CD8-positive, alpha-beta memory T cell (primary cell): ENCODE data around the gene ATP4A. TPM values are rescaled to one million over a fixed set of nuclear protein-coding genes. Genes with fewer than 3 reads are reported as not detected.

Source experiments
- CTCF ChIA-PET: fragments of 350-600 bp; sonication (Branson Sonifier 250); formaldehyde crosslinking; loops from one replicate; lab custom pipeline; 2021; ENCODE audit warnings: antibody characterized with exemption; lab: Charles Lee
- POLR2A ChIA-PET: fragments of 350-600 bp; sonication (Branson Sonifier 250); formaldehyde crosslinking; loops from one replicate; lab custom pipeline; 2021; ENCODE audit warnings: antibody characterized with exemption; lab: Charles Lee
- DNase-seq, 5 donors: peaks; one replicate each; pipeline versions ENCODE4 v3.0.0 to v3.0.0-alpha.2; 2020 to 2022; ENCODE audit warnings: mixed read lengths in 1 of 5
- H3K27ac ChIP-seq: one replicate; pipeline ENCODE4 v1.7.0; 2013; ENCODE audit warnings: low read depth, mild to moderate bottlenecking, low read length, moderate library complexity
- H3K27me3 ChIP-seq: 2 replicates; pipeline ENCODE4 v1.7.0; 2013; ENCODE audit warnings: low read length, mild to moderate bottlenecking; ENCODE audit not compliant: insufficient read depth, poor library complexity, severe bottlenecking
- H3K36me3 ChIP-seq: 2 replicates; pipeline ENCODE4 v1.7.0; 2013; ENCODE audit warnings: mild to moderate bottlenecking, low read length, moderate library complexity; ENCODE audit not compliant: insufficient read depth
- H3K4me1 ChIP-seq: 2 replicates; pipeline ENCODE4 v1.7.0; 2013; ENCODE audit warnings: mild to moderate bottlenecking, low read length, moderate library complexity; ENCODE audit not compliant: insufficient read depth
- H3K4me3 ChIP-seq: 2 replicates; pipeline ENCODE4 v1.7.0; 2013; ENCODE audit warnings: mild to moderate bottlenecking, low read length
- H3K9me3 ChIP-seq: 2 replicates; pipeline ENCODE4 v1.7.0; 2013; ENCODE audit warnings: mild to moderate bottlenecking, low read length
- H3K27ac Mint-ChIP-seq, 8 donors: one replicate each; pipeline ENCODE4 v1.8.0; 2020 to 2021; ENCODE audit warnings: mixed read lengths in 8 of 8, mild to moderate bottlenecking in 6 of 8, inconsistent platforms in 3 of 8, moderate library complexity in 3 of 8
- H3K27me3 Mint-ChIP-seq, 2 donors: one replicate each; pipeline ENCODE4 v1.8.0; 2020 to 2021; ENCODE audit warnings: mixed read lengths in 2 of 2, mild to moderate bottlenecking in 1 of 2, moderate library complexity in 1 of 2
- H3K36me3 Mint-ChIP-seq, 3 donors: one replicate each; pipeline ENCODE4 v1.8.0; 2020 to 2021; ENCODE audit warnings: mixed read lengths in 3 of 3, inconsistent platforms in 1 of 3, mild to moderate bottlenecking in 1 of 3
- H3K4me1 Mint-ChIP-seq, 3 donors: one replicate each; pipeline ENCODE4 v1.8.0; 2020 to 2021; ENCODE audit warnings: mixed read lengths in 3 of 3, inconsistent platforms in 1 of 3, mild to moderate bottlenecking in 1 of 3
- H3K4me3 Mint-ChIP-seq, 7 donors: one replicate each; pipeline ENCODE4 v1.8.0; 2020 to 2021; ENCODE audit warnings: mixed read lengths in 7 of 7, mild to moderate bottlenecking in 6 of 7, moderate library complexity in 4 of 7, inconsistent platforms in 2 of 7
- H3K9me3 Mint-ChIP-seq, 5 donors: one replicate each; pipeline ENCODE4 v1.8.0; 2020 to 2022; ENCODE audit warnings: mixed read lengths in 5 of 5, mild to moderate bottlenecking in 3 of 5, moderate library complexity in 2 of 5, inconsistent platforms in 1 of 5
- polyA plus RNA-seq: library from polyadenylated mRNA; unstranded; fragments of 300-500 nt; fragmentation: Illumina TruSeq; gene quantifications from one replicate; pipeline ENCODE4 v1.2.3, GENCODE V29; 2021
- total RNA-seq, 2 experiments: library from RNA; stranded (reverse); gene quantifications; one replicate each; pipeline ENCODE4 v1.2.3, GENCODE V29; 2021

ATP4A gene
- total and polyA plus RNA-seq, 3 experiments from 2014 or later, result not detected

DNA sequence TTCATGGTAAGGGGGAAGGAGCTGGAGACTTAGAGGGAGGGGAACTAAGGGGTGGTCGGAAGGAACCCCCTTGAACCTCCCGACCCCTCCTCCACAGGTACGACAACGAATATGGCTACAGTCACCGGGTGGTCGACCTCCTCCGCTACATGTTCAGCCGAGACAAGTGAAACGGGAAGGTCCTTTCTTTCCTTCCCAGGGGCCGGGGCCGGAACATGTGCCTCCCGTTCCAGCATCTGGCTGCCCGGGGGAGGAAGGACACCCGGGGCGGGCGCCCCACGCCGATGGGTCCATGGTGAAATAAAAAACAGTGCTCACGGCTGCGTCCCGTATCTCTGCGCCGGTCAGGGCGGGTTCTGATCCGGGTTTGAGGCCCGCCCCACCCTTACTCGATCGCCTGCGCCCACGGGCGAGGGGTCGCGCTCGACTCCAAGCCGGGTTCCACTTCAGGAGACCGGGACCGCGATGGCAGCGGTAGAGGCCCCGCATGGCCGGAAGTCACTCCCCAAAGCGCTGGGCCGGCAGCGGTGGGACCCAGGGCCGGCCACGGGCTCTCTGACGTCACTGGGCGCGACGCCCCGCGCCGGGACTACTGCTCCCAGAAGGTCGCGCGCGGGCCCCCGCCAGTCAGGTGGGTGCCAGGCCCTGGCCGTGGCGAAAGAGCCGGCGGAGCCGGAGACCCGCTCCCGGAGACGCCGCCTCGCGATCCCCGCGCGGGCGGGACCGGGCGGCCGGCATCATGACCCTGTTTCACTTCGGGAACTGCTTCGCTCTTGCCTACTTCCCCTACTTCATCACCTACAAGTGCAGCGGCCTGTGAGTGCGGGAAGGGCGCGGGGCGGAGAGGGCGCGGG lies 18.2 kb downstream of the ATP4A start, which contains the start of gene TMEM147:
TMEM147 (plus strand) TSS at position 626 of the 854 bp plus-strand sequence; CDS start at position 740, 114 bp downstream.
- ChIA-PET POLR2A (interaction anchor here (0.5 kb wide), 1 partner anchor 162 kb away, joined by 3 read pairs; no protein-coding TSS in a partner anchor), CTCF (no interaction called here)
- H3K27me3 ChIP-seq, result no peaks in the 10 kb centered on the region
- peak within 1 kb of the TSS; percentile 84 to 97 (median 94) for H3K27ac Mint-ChIP-seq
- no peaks in the 10 kb centered on the region for H3K36me3 ChIP-seq
- H3K9me3 ChIP-seq, result no peaks in the 10 kb centered on the region
- peak; percentile 66 to 82 (median 70) for DNase-seq
- peak within 1 kb of the TSS; percentile 76 for H3K4me3 ChIP-seq
- H3K4me1 Mint-ChIP-seq, result peaks cover 23 to 41% (median 23%) of the 10 kb centered on the region in 3 donors
- H3K4me3 Mint-ChIP-seq, result peak within 1 kb of the TSS; percentile 87 to 94 (median 89)
- H3K4me1 ChIP-seq, result peaks cover 19% of the 10 kb centered on the region
- H3K27ac ChIP-seq, result peak within 1 kb of the TSS; percentile 75
- H3K9me3 Mint-ChIP-seq, result no peaks in the 10 kb centered on the region
- H3K36me3 Mint-ChIP-seq, result peaks cover 1 to 16% (median 3%) of the 10 kb centered on the region in 3 donors
- no peaks in the 10 kb centered on the region for H3K27me3 Mint-ChIP-seq

DNA sequence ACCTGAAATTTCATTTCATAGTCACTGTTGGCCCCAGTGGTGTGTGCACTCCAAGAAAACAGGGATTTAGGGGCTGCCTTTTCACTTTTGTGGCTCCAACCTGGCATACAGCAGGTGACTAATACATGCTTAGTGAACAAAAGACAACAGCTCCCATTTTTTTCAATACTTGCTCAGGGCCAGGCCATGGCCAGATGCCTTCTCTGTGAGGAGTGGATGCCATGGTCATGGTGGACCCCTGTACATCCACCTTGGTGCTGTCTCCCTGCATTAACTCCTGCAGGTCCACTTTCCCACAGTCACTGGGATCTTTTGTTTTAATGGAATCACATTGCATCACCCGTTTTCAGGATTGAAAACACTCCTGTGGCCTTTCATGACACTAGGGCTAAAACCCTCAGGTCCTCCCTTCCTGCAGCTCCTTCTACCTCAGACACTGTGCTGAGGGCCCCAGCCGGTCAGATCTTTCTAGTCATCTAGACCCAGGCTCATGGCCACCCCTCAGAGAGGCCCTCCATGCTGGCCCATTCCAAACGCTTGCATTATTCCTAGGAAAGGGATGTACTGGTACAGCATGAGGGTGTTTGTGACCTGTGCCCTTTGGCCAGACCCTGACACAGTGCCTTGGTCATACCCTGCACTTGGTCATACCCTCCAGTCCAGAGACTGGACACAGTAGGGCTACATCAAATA lies 19.2 kb downstream of the ATP4A start:
- POLR2A ChIA-PET, result interaction anchor here (0.5 kb wide), 1 partner anchor 163 kb away, joined by 3 read pairs; no protein-coding TSS in a partner anchor
- no peak for DNase-seq
- H3K4me3 Mint-ChIP-seq, result peak overlapping the region; percentile 87 to 94 (median 89)
- peak overlapping the region; percentile 75 for H3K27ac ChIP-seq
- H3K36me3 Mint-ChIP-seq, result peaks cover 1 to 15% (median 3%) of the 10 kb centered on the region in 3 donors
- no peaks in the 10 kb centered on the region for H3K36me3 ChIP-seq
- CTCF ChIA-PET, result no interaction called here
- H3K27me3 ChIP-seq, result no peaks in the 10 kb centered on the region
- H3K27me3 Mint-ChIP-seq, result no peaks in the 10 kb centered on the region
- H3K9me3 Mint-ChIP-seq, result no peaks in the 10 kb centered on the region
- H3K4me3 ChIP-seq, result peak overlapping the region; percentile 76
- peaks cover 19% of the 10 kb centered on the region for H3K4me1 ChIP-seq
- peaks cover 23 to 40% (median 23%) of the 10 kb centered on the region in 3 donors for H3K4me1 Mint-ChIP-seq
- peak overlapping the region in 7 of 8 donors; percentile 84 to 96 (median 92) for H3K27ac Mint-ChIP-seq
- no peaks in the 10 kb centered on the region for H3K9me3 ChIP-seq

DNA sequence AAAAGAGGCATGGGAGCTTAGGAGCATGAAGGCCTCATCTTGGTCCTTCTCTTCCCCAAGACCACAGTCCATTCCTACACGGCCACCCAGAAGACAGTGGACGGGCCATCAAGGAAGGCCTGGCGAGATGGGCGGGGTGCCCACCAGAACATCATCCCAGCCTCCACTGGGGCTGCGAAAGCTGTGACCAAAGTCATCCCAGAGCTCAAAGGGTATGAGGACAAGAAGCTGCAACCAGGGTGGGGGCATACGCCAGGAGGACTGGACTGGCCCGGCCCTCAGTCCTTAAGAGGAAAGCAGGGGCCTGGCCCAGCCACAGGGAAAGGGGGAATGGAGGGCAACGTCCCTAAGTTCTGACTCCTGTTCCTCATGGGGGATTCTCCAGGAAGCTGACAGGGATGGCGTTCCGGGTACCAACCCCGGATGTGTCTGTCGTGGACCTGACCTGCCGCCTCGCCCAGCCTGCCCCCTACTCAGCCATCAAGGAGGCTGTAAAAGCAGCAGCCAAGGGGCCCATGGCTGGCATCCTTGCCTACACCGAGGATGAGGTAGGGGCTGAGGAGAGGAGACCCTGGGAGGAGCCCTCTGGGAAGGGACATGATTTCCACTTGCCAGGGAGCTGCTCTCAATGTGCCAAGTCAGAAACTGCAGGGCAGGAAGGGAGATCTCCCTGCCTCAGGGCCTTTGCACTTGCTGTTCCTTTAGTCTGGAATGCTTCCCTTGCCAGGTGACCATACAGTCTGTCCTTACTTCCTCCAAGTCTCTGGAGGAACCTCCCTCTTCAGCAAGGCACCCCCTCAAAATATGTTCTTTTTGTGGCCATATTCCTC lies 20.0 kb downstream of the ATP4A start:
- ChIA-PET CTCF (no interaction called here), POLR2A (no interaction called here)
- peaks cover 19% of the 10 kb centered on the region for H3K4me1 ChIP-seq
- no peak overlapping the region for H3K27ac ChIP-seq
- no peak for DNase-seq
- no peaks in the 10 kb centered on the region for H3K9me3 Mint-ChIP-seq
- peaks cover 0 to 10% (median 0%) of the 10 kb centered on the region in 3 donors for H3K36me3 Mint-ChIP-seq
- H3K4me1 Mint-ChIP-seq, result peaks cover 18 to 32% (median 23%) of the 10 kb centered on the region in 3 donors
- no peaks in the 10 kb centered on the region for H3K27me3 Mint-ChIP-seq
- H3K36me3 ChIP-seq, result no peaks in the 10 kb centered on the region
- no peaks in the 10 kb centered on the region for H3K27me3 ChIP-seq
- H3K4me3 Mint-ChIP-seq, result peak overlapping the region in 4 of 7 donors; percentile 3 to 90 (median 62)
- H3K27ac Mint-ChIP-seq, result peak overlapping the region in 4 of 8 donors; percentile 52 to 89 (median 66)
- no peaks in the 10 kb centered on the region for H3K9me3 ChIP-seq
- H3K4me3 ChIP-seq, result no peak overlapping the region

DNA sequence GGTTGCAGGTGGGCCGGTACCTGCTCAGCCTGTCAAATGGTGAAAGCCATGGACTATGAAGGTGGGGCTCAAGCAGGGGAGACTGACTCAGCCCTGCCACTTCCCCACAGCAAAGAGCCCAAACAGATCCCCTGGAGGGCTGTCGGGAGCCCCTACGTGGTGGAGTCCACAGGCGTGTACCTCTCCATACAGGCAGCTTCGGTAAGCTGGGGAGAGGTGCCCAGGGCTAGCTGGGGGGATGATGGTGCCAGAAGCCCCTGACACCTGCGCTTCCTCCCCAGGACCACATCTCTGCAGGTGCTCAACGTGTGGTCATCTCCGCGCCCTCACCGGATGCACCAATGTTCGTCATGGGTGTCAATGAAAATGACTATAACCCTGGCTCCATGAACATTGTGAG lies 21.2 kb downstream of the ATP4A start:
- Mint-ChIP-seq H3K4me1 (peaks cover 16 to 27% (median 21%) of the 10 kb centered on the region in 3 donors), H3K27ac (peak overlapping the region in 2 of 8 donors; percentile 77 to 81), H3K36me3 (peaks cover 0 to 7% (median 0%) of the 10 kb centered on the region in 3 donors), H3K4me3 (peak overlapping the region in 2 of 7 donors; percentile 35 to 82), H3K27me3 (no peaks in the 10 kb centered on the region), H3K9me3 (no peaks in the 10 kb centered on the region)
- Histone ChIP-seq H3K27ac (no peak overlapping the region), H3K27me3 (no peaks in the 10 kb centered on the region), H3K4me1 (peaks cover 19% of the 10 kb centered on the region), H3K36me3 (no peaks in the 10 kb centered on the region), H3K9me3 (no peaks in the 10 kb centered on the region), H3K4me3 (no peak overlapping the region)
- CTCF ChIA-PET, result no interaction called here
- POLR2A ChIA-PET, result no interaction called here
- DNase-seq, result no peak

DNA sequence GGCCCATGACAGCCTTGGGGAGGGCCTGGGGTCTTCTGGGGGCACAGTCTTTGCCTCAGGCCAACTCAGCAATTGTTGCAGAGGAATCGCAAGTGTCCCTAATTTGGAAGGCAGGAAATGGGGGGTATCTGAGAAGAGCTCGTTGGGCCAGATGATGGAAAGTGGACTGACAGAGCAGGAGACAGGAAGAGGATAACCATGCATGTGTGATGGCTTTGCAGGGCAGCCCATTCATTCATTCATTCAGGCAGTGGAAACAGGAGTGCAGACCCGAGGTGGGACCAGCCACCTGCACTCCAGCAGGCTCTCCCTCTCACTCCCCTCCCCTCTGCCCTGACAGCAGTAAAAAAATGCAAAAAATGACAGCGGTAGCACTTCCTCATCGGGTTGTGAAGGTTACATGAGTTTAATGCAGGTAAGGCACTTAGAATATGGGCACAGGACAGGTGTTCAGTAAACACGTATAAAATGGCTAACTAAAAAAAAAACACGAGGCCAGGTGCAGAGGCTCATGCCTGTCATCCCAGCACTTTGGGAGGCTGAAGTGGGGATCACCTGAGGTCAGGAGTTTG lies 23.0 kb downstream of the ATP4A start:
- peaks cover 0 to 2% (median 0%) of the 10 kb centered on the region in 3 donors for H3K36me3 Mint-ChIP-seq
- H3K4me3 Mint-ChIP-seq, result peak overlapping the region in 1 of 7 donors; percentile 61
- DNase-seq, result no peak
- Histone ChIP-seq H3K4me3 (no peak overlapping the region), H3K36me3 (no peaks in the 10 kb centered on the region), H3K4me1 (peaks cover 7% of the 10 kb centered on the region), H3K27ac (no peak overlapping the region), H3K9me3 (no peaks in the 10 kb centered on the region), H3K27me3 (no peaks in the 10 kb centered on the region)
- peaks cover 6 to 11% (median 8%) of the 10 kb centered on the region in 3 donors for H3K4me1 Mint-ChIP-seq
- no peaks in the 10 kb centered on the region for H3K9me3 Mint-ChIP-seq
- H3K27me3 Mint-ChIP-seq, result peaks cover 1 to 4% of the 10 kb centered on the region in 2 donors
- H3K27ac Mint-ChIP-seq, result peak overlapping the region in 3 of 8 donors; percentile 2 to 79 (median 38)
- POLR2A ChIA-PET, result no interaction called here
- CTCF ChIA-PET, result interaction anchor here (1.4 kb wide), 1 partner anchor 9 kb away, joined by 3 read pairs; no protein-coding TSS in a partner anchor

DNA sequence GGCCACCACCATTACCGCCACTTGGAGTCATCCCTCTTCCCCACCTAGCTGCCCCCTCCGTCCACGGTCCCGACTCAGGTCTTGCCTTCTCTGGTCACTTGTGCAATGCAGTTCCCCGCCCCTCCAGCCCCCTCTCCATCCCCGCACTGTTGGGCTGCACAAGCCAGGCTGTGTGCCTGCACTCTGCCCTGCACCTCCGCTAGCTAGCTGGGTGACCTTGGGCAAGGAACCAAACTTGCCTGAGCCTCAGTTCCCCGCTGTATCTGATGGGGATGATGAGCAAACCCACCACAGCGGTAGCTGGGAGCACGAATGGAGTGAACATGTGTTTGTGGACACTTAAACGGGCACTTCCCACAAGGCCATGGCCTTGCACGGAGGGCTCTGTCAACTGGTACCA lies 23.6 kb downstream of the ATP4A start:
- POLR2A ChIA-PET, result no interaction called here
- Mint-ChIP-seq H3K27ac (no peak overlapping the region), H3K4me1 (peaks cover 5 to 10% (median 6%) of the 10 kb centered on the region in 3 donors)

DNA sequence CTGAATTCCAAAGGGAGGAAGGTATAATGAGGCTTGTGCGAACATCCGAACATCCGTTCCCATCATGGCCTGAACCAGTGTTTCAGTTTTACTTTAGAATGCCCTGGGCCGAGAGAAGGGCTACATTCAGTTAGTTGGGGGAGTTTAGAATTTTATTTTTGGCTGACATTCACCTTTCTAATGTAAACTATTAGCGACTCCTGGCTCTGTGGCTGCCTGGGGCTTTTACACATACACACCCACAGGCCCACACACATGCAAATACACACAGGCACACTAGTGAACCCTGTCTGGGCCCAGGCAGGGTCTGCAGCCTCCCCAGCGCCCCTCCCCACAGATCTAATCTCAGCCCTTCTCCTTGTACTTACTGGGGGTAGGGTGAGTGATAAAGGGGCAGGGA lies 24.1 kb downstream of the ATP4A start:
- Histone ChIP-seq H3K9me3 (no peaks in the 10 kb centered on the region), H3K36me3 (no peaks in the 10 kb centered on the region), H3K27me3 (no peaks in the 10 kb centered on the region), H3K27ac (no peak overlapping the region), H3K4me1 (peaks cover under 1% of the 10 kb centered on the region), H3K4me3 (no peak overlapping the region)
- H3K27me3 Mint-ChIP-seq, result peaks cover 1 to 4% of the 10 kb centered on the region in 2 donors
- H3K27ac Mint-ChIP-seq, result peak overlapping the region in 1 of 8 donors; percentile 2
- CTCF ChIA-PET, result no interaction called here
- POLR2A ChIA-PET, result no interaction called here
- peaks cover under 1 to 6% (median 2%) of the 10 kb centered on the region in 3 donors for H3K4me1 Mint-ChIP-seq
- no peak for DNase-seq
- no peaks in the 10 kb centered on the region for H3K36me3 Mint-ChIP-seq
- H3K9me3 Mint-ChIP-seq, result no peaks in the 10 kb centered on the region
- H3K4me3 Mint-ChIP-seq, result no peak overlapping the region

More for the DNA sequence above, 23.6 kb downstream of the ATP4A start:
- H3K27me3 Mint-ChIP-seq, result peaks cover 1 to 4% of the 10 kb centered on the region in 2 donors
- Histone ChIP-seq H3K27ac (no peak overlapping the region), H3K36me3 (no peaks in the 10 kb centered on the region), H3K27me3 (no peaks in the 10 kb centered on the region), H3K4me1 (peaks cover 6% of the 10 kb centered on the region), H3K4me3 (no peak overlapping the region), H3K9me3 (no peaks in the 10 kb centered on the region)
- DNase-seq, result no peak
- no peaks in the 10 kb centered on the region for H3K9me3 Mint-ChIP-seq
- no peak overlapping the region for H3K4me3 Mint-ChIP-seq
- CTCF ChIA-PET, result no interaction called here
- peaks cover 0 to 1% (median 0%) of the 10 kb centered on the region in 3 donors for H3K36me3 Mint-ChIP-seq
